Mesothelial cell of epicardium (in vitro differentiated cells): Measurements from ENCODE around the gene NXNL1. TPM values are rescaled to one million over a fixed set of nuclear protein-coding genes. Genes with fewer than 3 reads are reported as not detected.

Experiments used
- DNase-seq, 2 experiments: peaks; one replicate each; pipeline ENCODE4 v3.0.0; 2021; ENCODE audit warnings: low spot score in 2 of 2; ENCODE audit not compliant: unreplicated experiment in 2 of 2
- H3K27ac Mint-ChIP-seq: 2 replicates; pipeline ENCODE4 v1.8.0; 2021; ENCODE audit warnings: mixed read lengths
- H3K27me3 Mint-ChIP-seq: 2 replicates; pipeline ENCODE4 v1.8.0; 2021; ENCODE audit warnings: low read depth, mixed read lengths
- H3K36me3 Mint-ChIP-seq: 2 replicates; pipeline ENCODE4 v1.8.0; 2021; ENCODE audit warnings: mixed read lengths
- H3K4me1 Mint-ChIP-seq: 2 replicates; pipeline ENCODE4 v1.8.0; 2021; ENCODE audit warnings: mixed read lengths
- H3K4me3 Mint-ChIP-seq: 2 replicates; pipeline ENCODE4 v1.8.0; 2021; ENCODE audit warnings: mild to moderate bottlenecking, moderate library complexity, mixed read lengths
- H3K9me3 Mint-ChIP-seq: 2 replicates; pipeline ENCODE4 v1.8.0; 2021; ENCODE audit warnings: mixed read lengths
- total RNA-seq: library from RNA; stranded (reverse); gene quantifications from 3 replicates; pipeline ENCODE4 v1.2.1, GENCODE V29; 2021
- TF ChIP-seq, protein P1 (sequence below): fragments of 200-600 bp; sonication (generic); IDR thresholded peaks from one replicate; pipeline ENCODE4 v1.5.0; 2021; ENCODE audit warnings: antibody characterized with exemption; ENCODE audit not compliant: unreplicated experiment

NXNL1 gene
- total RNA-seq, 1 donor from 2014 or later = not detected

DNA sequence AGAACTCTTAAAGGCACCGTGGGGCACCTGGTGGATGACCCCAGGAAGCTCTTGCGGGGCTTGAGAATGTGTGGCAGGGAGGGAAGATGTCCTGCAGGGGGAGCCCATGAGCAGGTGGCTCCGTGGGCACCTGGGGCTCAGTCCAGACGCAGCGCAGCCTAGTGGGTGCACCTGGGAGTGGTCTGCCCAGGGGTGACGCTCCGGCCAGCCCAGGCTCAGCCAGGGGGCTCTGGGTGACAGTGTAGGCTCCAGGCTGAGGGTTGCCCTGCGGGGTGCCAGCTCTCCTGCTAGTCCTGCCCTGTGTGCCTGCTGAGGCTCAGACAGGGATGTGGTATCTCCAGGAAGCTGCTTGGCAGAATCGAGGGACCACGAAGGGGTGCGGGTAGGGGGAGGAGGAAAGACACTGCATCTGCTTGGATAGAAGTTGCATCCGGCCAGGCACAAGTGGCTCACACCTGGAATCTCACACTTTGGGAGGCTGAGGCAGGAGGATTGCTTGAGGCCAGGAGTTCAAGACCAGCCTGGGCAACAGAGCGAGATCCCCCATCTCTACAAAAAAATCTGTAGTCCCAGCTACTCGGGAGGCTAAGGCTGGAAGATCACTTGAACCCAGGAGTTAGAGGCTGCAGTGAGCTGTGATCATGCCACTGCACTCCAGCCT lies 35.7 kb upstream of the NXNL1 start:
- no peak overlapping the region for H3K27ac Mint-ChIP-seq
- H3K4me1 Mint-ChIP-seq = peaks cover 12% of the 10 kb centered on the region
- H3K36me3 Mint-ChIP-seq = peaks cover 5% of the 10 kb centered on the region
- no peaks in the 10 kb centered on the region for H3K27me3 Mint-ChIP-seq
- TF ChIP-seq, protein P1, sequence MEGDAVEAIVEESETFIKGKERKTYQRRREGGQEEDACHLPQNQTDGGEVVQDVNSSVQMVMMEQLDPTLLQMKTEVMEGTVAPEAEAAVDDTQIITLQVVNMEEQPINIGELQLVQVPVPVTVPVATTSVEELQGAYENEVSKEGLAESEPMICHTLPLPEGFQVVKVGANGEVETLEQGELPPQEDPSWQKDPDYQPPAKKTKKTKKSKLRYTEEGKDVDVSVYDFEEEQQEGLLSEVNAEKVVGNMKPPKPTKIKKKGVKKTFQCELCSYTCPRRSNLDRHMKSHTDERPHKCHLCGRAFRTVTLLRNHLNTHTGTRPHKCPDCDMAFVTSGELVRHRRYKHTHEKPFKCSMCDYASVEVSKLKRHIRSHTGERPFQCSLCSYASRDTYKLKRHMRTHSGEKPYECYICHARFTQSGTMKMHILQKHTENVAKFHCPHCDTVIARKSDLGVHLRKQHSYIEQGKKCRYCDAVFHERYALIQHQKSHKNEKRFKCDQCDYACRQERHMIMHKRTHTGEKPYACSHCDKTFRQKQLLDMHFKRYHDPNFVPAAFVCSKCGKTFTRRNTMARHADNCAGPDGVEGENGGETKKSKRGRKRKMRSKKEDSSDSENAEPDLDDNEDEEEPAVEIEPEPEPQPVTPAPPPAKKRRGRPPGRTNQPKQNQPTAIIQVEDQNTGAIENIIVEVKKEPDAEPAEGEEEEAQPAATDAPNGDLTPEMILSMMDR = peak; percentile 61
- no peaks in the 10 kb centered on the region for H3K9me3 Mint-ChIP-seq
- no peak overlapping the region for H3K4me3 Mint-ChIP-seq
- DNase-seq = no peak

GRCh38 chr19:17495639-17496296 lies 35.0 kb upstream of the NXNL1 start:
- TF ChIP-seq, protein P1 = no peak
- Mint-ChIP-seq H3K4me3 (no peak overlapping the region), H3K27ac (no peak overlapping the region), H3K4me1 (peaks cover 12% of the 10 kb centered on the region), H3K36me3 (peaks cover 3% of the 10 kb centered on the region), H3K9me3 (no peaks in the 10 kb centered on the region), H3K27me3 (no peaks in the 10 kb centered on the region)
- no peak for DNase-seq

GRCh38 chr19:17491287-17491686 lies 30.6 kb upstream of the NXNL1 start:
- no peak overlapping the region for H3K4me3 Mint-ChIP-seq
- DNase-seq = no peak
- TF ChIP-seq, protein P1 = no peak
- H3K27ac Mint-ChIP-seq = no peak overlapping the region
- peaks cover 3% of the 10 kb centered on the region for H3K36me3 Mint-ChIP-seq
- peaks cover 8% of the 10 kb centered on the region for H3K4me1 Mint-ChIP-seq
- no peaks in the 10 kb centered on the region for H3K9me3 Mint-ChIP-seq
- H3K27me3 Mint-ChIP-seq = no peaks in the 10 kb centered on the region

GRCh38 chr19:17490411-17490810 lies 29.7 kb upstream of the NXNL1 start:
- Mint-ChIP-seq H3K27me3 (no peaks in the 10 kb centered on the region), H3K4me3 (no peak overlapping the region), H3K36me3 (no peaks in the 10 kb centered on the region), H3K9me3 (no peaks in the 10 kb centered on the region), H3K4me1 (peaks cover 8% of the 10 kb centered on the region), H3K27ac (no peak overlapping the region)
- DNase-seq = no peak
- TF ChIP-seq, protein P1 = no peak

GRCh38 chr19:17489392-17490030 lies 28.8 kb upstream of the NXNL1 start:
- Mint-ChIP-seq H3K27ac (peak overlapping the region; percentile 15), H3K36me3 (no peaks in the 10 kb centered on the region), H3K4me3 (no peak overlapping the region), H3K27me3 (no peaks in the 10 kb centered on the region), H3K9me3 (no peaks in the 10 kb centered on the region), H3K4me1 (peaks cover 8% of the 10 kb centered on the region)
- no peak for DNase-seq
- TF ChIP-seq, protein P1 = no peak
